Activated T-cell treated with anti-CD3 and anti-CD28 coated beads, Interleukin-2, amount 50 U/mL, for 4 hours (primary cell): Measurements from ENCODE around the gene SMNDC1. TPM values are rescaled to one million over a fixed set of nuclear protein-coding genes. Genes with fewer than 3 reads are reported as not detected.

ENCODE experiments used
- ATAC-seq, 2 donors: fragments of 200-7000 bp; cut with Tn5 transposase; one replicate each; pipeline ENCODE4 v1.10.0; 2021
- DNase-seq: peaks from one replicate; pipeline ENCODE4 v3.0.0-alpha.2; 2020
- H3K27me3 Mint-ChIP-seq: one replicate; pipeline ENCODE4 v1.8.0; 2021; ENCODE audit warnings: low read depth, mixed read lengths
- H3K36me3 Mint-ChIP-seq: one replicate; pipeline ENCODE4 v1.8.0; 2022; ENCODE audit warnings: mixed read lengths; ENCODE audit not compliant: insufficient read depth
- H3K4me1 Mint-ChIP-seq: one replicate; pipeline ENCODE4 v1.8.0; 2021; ENCODE audit warnings: low read depth, mixed read lengths
- H3K4me3 Mint-ChIP-seq: one replicate; pipeline ENCODE4 v1.8.0; 2021; ENCODE audit warnings: mild to moderate bottlenecking, moderate library complexity, mixed read lengths
- H3K9me3 Mint-ChIP-seq: one replicate; pipeline ENCODE4 v1.8.0; 2021; ENCODE audit warnings: mixed read lengths
- total RNA-seq, 3 donors: library from RNA; stranded (reverse); gene quantifications; one replicate each; pipeline ENCODE4 v1.2.1, GENCODE V29; 2021

The SMNDC1 gene
- total RNA-seq, result 10 to 100 TPM; 54.7 to 56.6 (median 55.4) TPM

DNA sequence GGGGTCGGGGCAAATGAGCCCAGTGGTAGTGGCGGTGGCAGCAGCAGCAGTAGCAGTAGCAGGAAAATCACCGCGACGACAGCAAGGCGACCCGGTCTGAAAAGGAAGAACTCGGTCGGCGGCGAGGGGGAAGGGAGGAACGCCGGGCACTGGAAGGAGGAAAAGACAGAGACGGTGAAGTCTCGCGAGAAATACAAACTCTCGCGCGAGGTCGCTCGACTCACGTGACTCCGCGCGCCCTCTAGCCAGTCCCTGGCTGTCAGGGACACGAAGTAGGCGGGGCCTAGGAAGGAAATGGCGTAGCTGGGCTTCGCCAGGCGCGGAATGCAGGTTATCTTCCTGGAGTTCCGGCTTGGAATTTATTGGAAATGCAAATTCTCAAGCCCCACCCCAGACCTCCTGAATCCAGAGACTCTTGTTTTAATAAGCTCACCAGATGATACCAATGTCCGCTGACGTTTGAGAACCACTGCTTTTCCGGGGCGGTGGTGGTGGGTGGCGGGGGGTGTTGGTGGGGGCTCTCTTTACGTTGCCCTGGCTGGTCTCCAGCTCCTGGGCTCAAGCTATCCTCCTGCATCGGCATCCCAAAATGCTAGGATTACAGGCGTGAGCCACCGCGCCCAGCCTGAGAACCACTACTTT lies at the start of gene SMNDC1:
Gene SMNDC1 (minus strand): TSS at position 141 of the 642 bp plus-strand sequence. CDS start 1,333 bp downstream, outside the sequence.
- H3K27me3 Mint-ChIP-seq, result no peaks in the 10 kb centered on the region
- H3K4me1 Mint-ChIP-seq, result peaks cover 55% of the 10 kb centered on the region
- peak within 1 kb of the TSS; percentile 94 for H3K4me3 Mint-ChIP-seq
- ATAC-seq (peak; percentile 95), DNase-seq (peak; percentile 96)
- H3K36me3 Mint-ChIP-seq, result peaks cover 29% of the 10 kb centered on the region
- H3K9me3 Mint-ChIP-seq, result no peaks in the 10 kb centered on the region

DNA sequence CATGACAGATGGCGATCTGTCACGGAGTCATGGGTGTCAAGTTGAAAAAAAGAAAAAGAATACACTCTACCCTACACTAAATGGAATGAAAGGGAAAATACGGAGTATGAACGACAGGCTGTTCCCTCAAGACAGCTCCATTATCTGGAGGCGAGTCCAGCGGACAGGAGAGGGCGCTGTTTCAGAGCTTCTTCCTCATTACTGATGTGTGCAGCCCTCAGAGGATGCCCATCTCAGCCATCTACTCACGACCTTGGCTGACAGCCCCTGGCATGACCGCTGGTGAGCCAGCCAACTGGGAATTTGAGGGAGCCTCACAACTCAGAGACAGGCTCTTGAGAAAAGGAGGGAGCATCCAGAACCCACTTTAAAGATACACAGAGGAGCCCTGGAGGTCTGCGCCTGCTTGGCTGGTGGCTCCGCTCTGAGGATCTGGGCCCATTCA lies 49.6 kb upstream of the SMNDC1 start:
- peak overlapping the region; percentile 30 for H3K4me3 Mint-ChIP-seq
- no peaks in the 10 kb centered on the region for H3K9me3 Mint-ChIP-seq
- ATAC-seq, result no peak
- no peaks in the 10 kb centered on the region for H3K36me3 Mint-ChIP-seq
- H3K4me1 Mint-ChIP-seq, result peaks cover 60% of the 10 kb centered on the region
- no peaks in the 10 kb centered on the region for H3K27me3 Mint-ChIP-seq
- DNase-seq, result peak; percentile 77

DNA sequence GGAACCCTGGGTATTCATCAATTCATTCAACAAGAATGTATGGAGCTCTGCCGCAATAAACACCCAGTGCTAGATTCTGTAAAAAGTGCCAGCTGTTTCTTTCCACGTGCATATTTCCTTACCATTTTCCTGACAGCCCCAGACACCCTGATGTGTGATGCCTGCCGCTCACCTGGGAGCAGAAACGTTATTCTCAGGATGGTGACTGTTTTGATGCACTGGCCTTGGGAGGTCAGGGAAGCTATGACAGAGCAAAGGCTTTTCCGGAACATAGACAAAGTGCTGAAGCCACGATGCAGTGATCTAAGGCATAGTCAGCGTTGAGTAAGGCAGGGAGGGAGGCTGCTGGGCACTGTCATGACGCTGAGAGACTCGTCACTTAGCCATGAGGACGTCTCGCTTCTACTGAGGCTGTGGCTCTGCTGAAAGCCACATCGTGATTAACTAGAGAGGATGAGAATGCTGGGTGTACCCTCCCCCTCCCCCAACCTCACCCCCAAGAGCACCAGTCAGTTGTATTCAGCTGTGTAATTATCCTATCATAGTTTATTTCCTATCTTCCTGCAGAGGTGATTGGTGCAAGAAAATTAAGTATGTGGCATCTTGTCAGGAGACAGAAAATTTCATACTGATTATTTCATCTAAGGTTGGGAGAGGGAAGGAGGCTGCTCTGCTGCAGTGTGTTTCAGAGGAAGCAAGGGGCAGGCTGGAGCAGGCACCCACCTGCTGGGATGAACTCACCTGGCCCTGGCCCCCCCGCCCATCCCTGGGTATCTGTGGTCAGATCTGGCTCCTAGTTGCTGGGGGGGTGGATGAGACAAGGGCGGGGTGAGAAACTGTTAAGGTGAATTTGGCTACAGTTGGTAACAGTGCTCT lies 48.8 kb upstream of the SMNDC1 start:
- no peaks in the 10 kb centered on the region for H3K27me3 Mint-ChIP-seq
- no peaks in the 10 kb centered on the region for H3K9me3 Mint-ChIP-seq
- DNase-seq (peak; percentile 37), ATAC-seq (peak; percentile 77 to 79)
- no peaks in the 10 kb centered on the region for H3K36me3 Mint-ChIP-seq
- H3K4me3 Mint-ChIP-seq, result no peak overlapping the region
- peaks cover 53% of the 10 kb centered on the region for H3K4me1 Mint-ChIP-seq

- ATAC-seq, result no peak
- H3K4me3 Mint-ChIP-seq, result no peak overlapping the region
- H3K9me3 Mint-ChIP-seq, result no peaks in the 10 kb centered on the region
- no peak for DNase-seq
- peaks cover 47% of the 10 kb centered on the region for H3K4me1 Mint-ChIP-seq
- H3K27me3 Mint-ChIP-seq, result no peaks in the 10 kb centered on the region
- no peaks in the 10 kb centered on the region for H3K36me3 Mint-ChIP-seq
These were observed 48.2 kb upstream of the SMNDC1 start for GRCh38 chr10:110352930-110353243.

DNA sequence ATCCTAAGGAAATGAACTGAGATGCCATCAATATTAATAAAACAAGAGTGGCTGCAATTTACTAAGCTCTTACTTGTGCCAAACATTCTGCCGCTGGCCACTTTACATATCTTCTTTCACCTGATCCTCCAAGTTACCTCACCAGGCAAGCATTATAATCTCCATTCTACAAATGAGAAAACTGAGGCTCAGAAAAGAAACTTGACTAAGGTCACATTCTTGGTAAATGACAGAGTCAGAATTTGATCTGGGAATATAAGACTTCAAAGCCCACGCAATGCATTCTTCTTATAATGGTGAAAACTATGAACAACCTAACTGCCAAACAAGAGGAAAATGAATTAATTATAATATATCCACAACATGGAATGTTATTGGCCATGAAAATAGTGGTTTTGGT lies 46.1 kb upstream of the SMNDC1 start:
- ATAC-seq, result no peak
- Mint-ChIP-seq H3K27me3 (no peaks in the 10 kb centered on the region), H3K4me1 (peaks cover 27% of the 10 kb centered on the region), H3K4me3 (no peak overlapping the region), H3K9me3 (no peaks in the 10 kb centered on the region), H3K36me3 (no peaks in the 10 kb centered on the region)
- no peak for DNase-seq

DNA sequence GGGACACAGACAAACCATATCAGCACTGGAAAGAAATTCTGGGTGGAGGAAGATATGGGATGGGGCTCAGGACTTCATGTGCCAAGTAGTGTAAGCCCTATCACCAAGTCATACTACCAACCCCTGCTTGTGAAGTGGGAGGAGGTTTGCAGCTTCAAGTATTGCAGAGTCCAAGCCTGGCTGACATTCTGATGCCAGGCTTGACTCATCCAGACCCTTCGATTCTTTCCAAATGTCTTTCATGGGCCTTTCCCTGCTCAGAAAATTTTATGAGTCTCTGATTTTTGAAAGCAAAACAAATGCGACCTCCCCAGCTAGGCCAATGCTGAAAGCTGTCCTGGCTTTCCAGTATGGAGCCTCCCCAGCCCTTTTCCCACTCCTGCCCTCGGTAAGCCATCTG lies 45.1 kb upstream of the SMNDC1 start:
- H3K4me3 Mint-ChIP-seq, result no peak overlapping the region
- no peaks in the 10 kb centered on the region for H3K36me3 Mint-ChIP-seq
- no peaks in the 10 kb centered on the region for H3K27me3 Mint-ChIP-seq
- H3K9me3 Mint-ChIP-seq, result no peaks in the 10 kb centered on the region
- ATAC-seq, result no peak
- peaks cover 19% of the 10 kb centered on the region for H3K4me1 Mint-ChIP-seq
- DNase-seq, result no peak

DNA sequence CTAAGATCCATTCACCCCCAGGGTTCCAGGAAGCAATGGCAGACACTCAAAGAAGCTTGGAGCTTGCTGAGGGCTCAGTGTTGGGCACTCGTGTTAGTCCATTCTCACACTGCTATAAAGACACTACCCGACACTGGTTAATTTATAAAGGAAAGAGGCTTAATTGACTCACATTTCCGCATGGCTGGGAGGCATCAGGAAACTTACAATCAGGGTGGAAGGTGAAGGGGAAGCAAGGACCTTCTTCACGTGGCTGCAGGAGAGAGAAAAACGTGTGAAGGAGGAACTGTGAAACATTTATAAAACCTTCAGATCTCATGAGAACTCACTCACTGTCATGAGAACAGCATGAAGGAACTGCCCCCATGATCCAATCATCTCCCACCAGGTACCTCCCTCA lies 44.7 kb upstream of the SMNDC1 start:
- peaks cover 15% of the 10 kb centered on the region for H3K4me1 Mint-ChIP-seq
- no peaks in the 10 kb centered on the region for H3K36me3 Mint-ChIP-seq
- ATAC-seq (no peak), DNase-seq (no peak)
- no peaks in the 10 kb centered on the region for H3K27me3 Mint-ChIP-seq
- H3K4me3 Mint-ChIP-seq, result no peak overlapping the region
- no peaks in the 10 kb centered on the region for H3K9me3 Mint-ChIP-seq

GRCh38 chr10:110348336-110348735 lies 43.6 kb upstream of the SMNDC1 start:
- Mint-ChIP-seq H3K4me1 (peaks cover 4% of the 10 kb centered on the region), H3K4me3 (no peak overlapping the region), H3K36me3 (no peaks in the 10 kb centered on the region), H3K9me3 (no peaks in the 10 kb centered on the region), H3K27me3 (no peaks in the 10 kb centered on the region)
- ATAC-seq (no peak), DNase-seq (no peak)

DNA sequence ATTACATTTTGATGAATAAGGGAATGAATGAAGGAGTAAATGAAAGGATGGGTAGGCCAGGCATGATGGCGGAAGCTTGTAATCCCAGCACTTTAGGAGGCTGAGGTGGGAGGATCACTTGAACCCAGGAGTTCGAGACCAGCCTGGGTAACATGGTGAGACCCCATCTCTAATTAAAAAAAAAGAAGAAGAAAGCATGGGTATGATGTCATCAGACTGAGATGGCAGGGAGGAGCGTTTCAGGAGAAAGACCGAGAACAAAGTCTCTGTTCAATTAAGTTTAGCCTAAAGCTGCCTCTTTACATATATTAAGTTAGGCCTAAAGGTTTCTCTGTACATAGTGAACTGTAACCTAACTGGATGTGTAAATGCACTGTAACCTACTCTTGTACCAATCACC lies 42.2 kb upstream of the SMNDC1 start:
- no peak overlapping the region for H3K4me3 Mint-ChIP-seq
- peaks cover 5% of the 10 kb centered on the region for H3K27me3 Mint-ChIP-seq
- ATAC-seq, result no peak
- no peak for DNase-seq
- no peaks in the 10 kb centered on the region for H3K36me3 Mint-ChIP-seq
- peaks cover 1% of the 10 kb centered on the region for H3K4me1 Mint-ChIP-seq
- no peaks in the 10 kb centered on the region for H3K9me3 Mint-ChIP-seq

- ATAC-seq, result no peak
- H3K27me3 Mint-ChIP-seq, result peaks cover 5% of the 10 kb centered on the region
These were observed 40.6 kb upstream of the SMNDC1 start for GRCh38 chr10:110345286-110345685.

DNA sequence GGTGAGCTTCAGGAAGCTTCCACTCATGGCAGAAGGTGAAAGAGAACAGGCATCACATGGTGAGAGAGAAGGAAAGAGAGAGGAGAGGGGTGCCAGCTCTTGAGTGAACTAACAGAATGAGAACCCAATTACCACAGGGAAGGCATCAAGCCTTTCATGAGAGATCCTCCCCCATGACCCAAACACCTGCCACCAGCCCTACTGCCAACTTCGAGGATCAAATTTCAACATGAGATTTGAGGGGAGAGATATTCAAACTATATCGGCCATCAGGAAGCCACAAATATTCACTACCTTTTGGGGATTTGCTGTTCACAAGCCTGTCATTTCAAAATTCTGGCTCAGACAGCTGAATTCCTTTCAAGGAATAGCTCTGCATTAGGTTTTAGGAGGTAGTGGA lies 39.9 kb upstream of the SMNDC1 start:
- Mint-ChIP-seq H3K27me3 (peaks cover 5% of the 10 kb centered on the region), H3K9me3 (no peaks in the 10 kb centered on the region), H3K36me3 (no peaks in the 10 kb centered on the region), H3K4me1 (peaks cover 1% of the 10 kb centered on the region), H3K4me3 (no peak overlapping the region)
- DNase-seq (no peak), ATAC-seq (no peak)

More at GRCh38 chr10:110345286-110345685, 40.6 kb upstream of the SMNDC1 start:
- no peak for DNase-seq
- no peaks in the 10 kb centered on the region for H3K36me3 Mint-ChIP-seq
- peaks cover 1% of the 10 kb centered on the region for H3K4me1 Mint-ChIP-seq
- no peaks in the 10 kb centered on the region for H3K9me3 Mint-ChIP-seq
- no peak overlapping the region for H3K4me3 Mint-ChIP-seq

- Mint-ChIP-seq H3K4me1 (peaks cover 1% of the 10 kb centered on the region), H3K27me3 (peaks cover 5% of the 10 kb centered on the region), H3K9me3 (no peaks in the 10 kb centered on the region), H3K36me3 (no peaks in the 10 kb centered on the region), H3K4me3 (no peak overlapping the region)
- ATAC-seq, result no peak
- DNase-seq, result no peak
These were observed 39.2 kb upstream of the SMNDC1 start for GRCh38 chr10:110343947-110344346.

- Mint-ChIP-seq H3K4me1 (peaks cover 2% of the 10 kb centered on the region), H3K27me3 (peaks cover 5% of the 10 kb centered on the region), H3K36me3 (no peaks in the 10 kb centered on the region), H3K4me3 (no peak overlapping the region), H3K9me3 (no peaks in the 10 kb centered on the region)
- DNase-seq (no peak), ATAC-seq (no peak)
These were observed 36.1 kb upstream of the SMNDC1 start for GRCh38 chr10:110340816-110341215.

DNA sequence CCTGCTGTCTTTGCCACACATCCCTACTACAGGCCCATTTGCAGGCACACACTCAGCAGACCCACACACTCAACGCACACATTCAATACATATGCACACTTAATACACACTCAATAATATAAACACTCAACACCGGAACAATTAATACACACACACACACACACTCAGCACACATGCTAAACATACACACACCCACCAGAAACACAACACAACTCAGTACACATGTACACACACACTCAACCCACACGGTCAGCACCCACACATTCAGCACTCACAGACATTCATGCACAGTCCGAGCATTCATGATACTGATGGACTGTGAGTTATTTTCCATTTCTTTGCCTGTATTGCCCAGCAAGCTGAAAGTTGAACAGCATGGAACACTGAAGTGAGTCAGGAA lies 35.4 kb upstream of the SMNDC1 start:
- no peak for DNase-seq
- Mint-ChIP-seq H3K36me3 (no peaks in the 10 kb centered on the region), H3K4me1 (peaks cover 9% of the 10 kb centered on the region), H3K9me3 (no peaks in the 10 kb centered on the region), H3K27me3 (peaks cover 5% of the 10 kb centered on the region), H3K4me3 (no peak overlapping the region)
- ATAC-seq, result no peak

DNA sequence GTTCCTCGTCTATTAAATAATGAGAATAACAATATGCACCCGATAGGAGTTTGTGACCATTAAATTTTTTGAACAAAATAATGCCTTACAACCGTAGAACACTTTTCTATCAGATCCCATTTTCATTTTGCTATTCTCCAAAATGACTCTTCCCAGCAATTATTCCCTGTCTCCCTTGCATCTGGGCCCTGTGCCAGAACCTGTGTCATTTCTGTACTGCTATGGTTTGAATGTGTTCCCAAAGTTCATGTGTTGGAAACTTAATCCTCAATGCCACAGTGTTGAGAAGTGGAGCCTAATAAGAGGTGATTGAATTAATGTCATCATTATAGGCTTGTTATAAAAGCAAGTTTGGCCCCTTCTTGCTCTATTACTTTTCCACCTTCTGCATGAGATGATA lies 33.2 kb upstream of the SMNDC1 start:
- no peaks in the 10 kb centered on the region for H3K9me3 Mint-ChIP-seq
- no peak overlapping the region for H3K4me3 Mint-ChIP-seq
- H3K27me3 Mint-ChIP-seq, result peaks cover 5% of the 10 kb centered on the region
- H3K4me1 Mint-ChIP-seq, result peaks cover 9% of the 10 kb centered on the region
- no peaks in the 10 kb centered on the region for H3K36me3 Mint-ChIP-seq
- no peak for DNase-seq
- no peak for ATAC-seq
